AG10803 (cell line): ENCODE results near the gene TMIE.
"Not testable (repeated sequence)": the region's sequence is repeated elsewhere in the genome, so short reads cannot be mapped to it uniquely, and the experiment has no call there.

ENCODE experiments used
- DNase-seq: peaks from one replicate; pipeline ENCODE4 v3.0.0; 2010; ENCODE audit warnings: low read depth
- H3K4me3 ChIP-seq: 2 replicates; pipeline ENCODE4 v1.5.1; 2011; ENCODE audit warnings: mild to moderate bottlenecking, low read length, control low read depth
- CTCF ChIP-seq: conservative IDR thresholded peaks from 2 replicates; pipeline ENCODE4 v1.5.1; 2011; ENCODE audit warnings: mild to moderate bottlenecking, low read length, control low read depth, inconsistent platforms

Gene TMIE

GRCh38 chr3:46736006-46736872 lies 35.0 kb downstream of the TMIE start:
- TF ChIP-seq CTCF, result no peak
- DNase-seq, result no peak
- no peak overlapping the region for H3K4me3 ChIP-seq

- no peak for DNase-seq
- no peak for TF ChIP-seq CTCF
- H3K4me3 ChIP-seq, result no peak overlapping the region
Measured at GRCh38 chr3:46737329-46737731, 36.1 kb downstream of the TMIE start.

GRCh38 chr3:46739565-46739964 lies 38.4 kb downstream of the TMIE start:
- H3K4me3 ChIP-seq, DNase-seq: not testable (repeated sequence)

GRCh38 chr3:46742992-46743585 lies 41.9 kb downstream of the TMIE start:
- no peak overlapping the region for H3K4me3 ChIP-seq
- no peak for TF ChIP-seq CTCF
- DNase-seq, result no peak

GRCh38 chr3:46746711-46747110 lies 45.5 kb downstream of the TMIE start:
- TF ChIP-seq CTCF, result no peak
- no peak overlapping the region for H3K4me3 ChIP-seq
- DNase-seq, result no peak

GRCh38 chr3:46748170-46748569 lies 47.0 kb downstream of the TMIE start:
- no peak for DNase-seq
- no peak for TF ChIP-seq CTCF
- H3K4me3 ChIP-seq, result no peak overlapping the region

GRCh38 chr3:46749129-46749528 lies 47.9 kb downstream of the TMIE start:
- no peak overlapping the region for H3K4me3 ChIP-seq
- no peak for TF ChIP-seq CTCF

More at GRCh38 chr3:46749129-46749528, 47.9 kb downstream of the TMIE start:
- DNase-seq, result no peak
